NOMO-1 treated with DMSO at 0.1 percent for 48 hours (cell line): Measurements from ENCODE around the gene TMPRSS2.
A peak's percentile ranks its signal among the peaks of the same experiment; 100 is the strongest.
"Not testable (repeated sequence)": the region's sequence is repeated elsewhere in the genome, so short reads cannot be mapped to it uniquely, and the experiment has no call there.

ENCODE experiments used
- DNase-seq: peaks from one replicate; lab custom pipeline; 2025; ENCODE audit not compliant: unreplicated experiment; lab: John Stamatoyannopoulos, UW

The TMPRSS2 gene

DNA sequence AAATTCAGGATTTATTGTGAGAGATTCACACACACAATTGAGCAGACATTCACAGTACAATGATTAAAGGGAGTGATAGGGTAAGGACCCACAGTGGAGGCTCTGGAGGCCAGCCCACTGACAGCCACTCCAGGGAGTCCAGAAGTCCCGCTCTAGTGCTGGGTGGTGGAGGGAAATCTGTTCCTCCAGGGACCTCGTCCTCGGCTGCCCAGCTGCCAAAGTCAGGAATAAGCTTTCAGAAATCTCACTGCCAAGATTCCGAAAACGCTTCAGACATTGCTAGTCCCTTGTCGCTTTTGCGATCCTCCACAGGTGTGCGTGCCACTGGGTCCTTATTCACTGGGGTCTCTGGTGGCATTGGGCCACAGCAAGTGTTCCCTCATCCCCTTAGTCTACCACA is 79.6 kb downstream of the TMPRSS2 start:
- DNase-seq, result no peak

DNA sequence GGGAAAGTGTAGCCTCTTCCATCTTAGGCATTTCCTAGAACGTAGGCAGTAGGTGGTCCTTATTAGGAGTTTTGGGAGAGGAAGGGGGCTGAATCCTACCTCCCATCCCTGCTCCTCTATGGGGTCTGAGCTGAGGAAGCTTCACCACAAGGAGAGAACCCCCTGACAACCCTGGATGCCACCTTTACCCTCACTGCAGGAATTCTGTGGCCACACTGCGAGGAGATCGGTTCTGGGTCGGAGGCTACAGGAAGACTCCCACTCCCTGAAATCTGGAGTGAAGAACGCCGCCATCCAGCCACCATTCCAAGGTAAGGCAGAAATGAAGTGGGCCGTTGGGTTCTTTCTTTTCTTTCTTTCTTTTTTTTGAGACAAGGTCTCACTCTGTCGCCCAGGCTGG is 80.4 kb downstream of the TMPRSS2 start:
- DNase-seq, result no peak

DNA sequence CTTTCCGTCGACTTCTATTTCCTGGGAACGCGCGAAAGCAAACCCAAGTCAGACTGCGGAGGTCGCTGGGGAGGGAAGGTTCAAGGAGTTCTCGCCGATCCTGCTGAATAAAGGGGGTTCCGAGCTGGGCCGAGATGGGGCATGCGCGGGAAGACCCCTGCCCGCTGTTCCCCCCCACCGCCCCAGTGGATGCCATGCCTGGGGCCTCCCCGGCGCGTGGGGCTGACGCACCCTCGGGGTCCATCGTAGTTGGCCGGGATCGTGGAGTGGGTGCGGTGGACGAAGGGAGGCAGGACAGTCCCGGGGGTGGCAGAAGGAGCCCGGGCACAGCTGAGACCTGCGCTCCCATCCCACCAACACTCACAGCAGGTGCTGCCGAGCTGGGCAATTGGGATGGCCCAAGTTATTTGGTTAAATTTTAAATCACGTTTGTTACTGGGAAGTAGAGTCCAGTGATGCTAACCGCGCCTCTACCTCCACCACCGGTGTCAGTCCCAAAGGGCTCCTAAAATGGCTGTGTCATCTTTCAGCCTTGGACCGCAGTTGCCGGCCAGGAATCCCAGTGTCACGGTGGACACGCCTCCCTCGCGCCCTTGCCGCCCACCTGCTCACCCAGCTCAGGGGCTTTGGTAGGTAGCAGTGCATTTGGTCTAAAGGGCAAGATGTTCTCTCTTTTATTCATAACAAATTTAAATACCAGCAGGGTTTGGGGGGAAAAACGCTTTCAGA is 81.1 kb downstream of the TMPRSS2 start:
- DNase-seq, result no peak

DNA sequence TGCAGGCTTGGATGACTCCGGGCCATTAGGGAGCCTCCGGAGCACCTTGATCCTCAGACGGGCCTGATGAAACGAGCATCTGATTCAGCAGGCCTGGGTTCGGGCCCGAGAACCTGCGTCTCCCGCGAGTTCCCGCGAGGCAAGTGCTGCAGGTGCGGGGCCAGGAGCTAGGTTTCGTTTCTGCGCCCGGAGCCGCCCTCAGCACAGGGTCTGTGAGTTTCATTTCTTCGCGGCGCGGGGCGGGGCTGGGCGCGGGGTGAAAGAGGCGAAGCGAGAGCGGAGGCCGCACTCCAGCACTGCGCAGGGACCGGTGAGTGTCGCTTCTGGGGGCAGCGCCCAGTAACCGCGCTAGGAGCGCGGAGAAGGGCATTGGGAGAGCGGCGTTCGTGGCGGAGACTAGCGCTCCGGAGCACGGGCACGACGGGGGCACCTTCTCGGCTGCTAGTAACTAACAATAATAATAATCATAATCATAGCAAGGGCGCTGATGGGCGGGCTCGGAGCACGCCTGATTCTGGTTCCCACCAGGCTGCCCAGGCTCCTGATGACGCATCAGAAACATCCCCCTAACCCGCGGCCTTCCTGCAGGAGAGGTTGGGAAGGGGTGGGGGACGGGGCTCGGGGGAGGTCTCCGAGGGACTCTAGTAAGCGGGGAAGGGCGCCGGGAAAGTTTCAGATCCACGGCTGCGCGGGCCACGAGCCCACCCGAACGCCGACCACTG is 81.8 kb downstream of the TMPRSS2 start, which contains the start of gene MX1:
Gene MX1, plus strand, starts transcription at position 286 of the 722 bp plus-strand sequence. CDS start 5,832 bp downstream, outside the sequence.
- peak; percentile 24 for DNase-seq

DNA sequence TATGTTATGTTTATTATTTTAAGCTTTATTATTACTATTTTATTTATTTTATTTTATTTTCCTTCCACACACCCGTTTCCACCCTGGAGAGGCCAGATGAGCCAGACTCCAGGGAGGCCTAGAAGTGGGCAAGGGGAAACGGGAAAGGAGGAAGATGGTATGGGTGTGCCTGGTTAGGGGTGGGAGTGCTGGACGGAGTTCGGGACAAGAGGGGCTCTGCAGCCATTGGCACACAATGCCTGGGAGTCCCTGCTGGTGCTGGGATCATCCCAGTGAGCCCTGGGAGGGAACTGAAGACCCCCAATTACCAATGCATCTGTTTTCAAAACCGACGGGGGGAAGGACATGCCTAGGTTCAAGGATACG is 82.4 kb downstream of the TMPRSS2 start:
- DNase-seq, result no peak

DNA sequence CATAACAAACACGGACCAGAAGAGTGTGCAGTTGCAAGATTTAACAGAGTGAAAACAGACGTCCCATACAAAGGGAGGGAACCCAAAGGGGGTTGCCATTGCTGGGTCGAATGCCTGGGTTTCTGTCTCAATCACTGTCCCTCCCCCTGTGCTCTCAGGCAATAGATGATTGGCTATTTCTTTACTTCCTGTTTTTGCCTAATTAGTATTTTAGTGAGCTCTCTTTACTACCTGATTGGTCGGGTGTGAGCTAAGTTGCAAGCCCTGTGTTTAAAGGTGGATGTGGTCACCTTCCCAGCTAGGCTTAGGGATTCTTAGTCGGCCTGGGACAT is 84.7 kb downstream of the TMPRSS2 start:
- not testable (repeated sequence) for DNase-seq

DNA sequence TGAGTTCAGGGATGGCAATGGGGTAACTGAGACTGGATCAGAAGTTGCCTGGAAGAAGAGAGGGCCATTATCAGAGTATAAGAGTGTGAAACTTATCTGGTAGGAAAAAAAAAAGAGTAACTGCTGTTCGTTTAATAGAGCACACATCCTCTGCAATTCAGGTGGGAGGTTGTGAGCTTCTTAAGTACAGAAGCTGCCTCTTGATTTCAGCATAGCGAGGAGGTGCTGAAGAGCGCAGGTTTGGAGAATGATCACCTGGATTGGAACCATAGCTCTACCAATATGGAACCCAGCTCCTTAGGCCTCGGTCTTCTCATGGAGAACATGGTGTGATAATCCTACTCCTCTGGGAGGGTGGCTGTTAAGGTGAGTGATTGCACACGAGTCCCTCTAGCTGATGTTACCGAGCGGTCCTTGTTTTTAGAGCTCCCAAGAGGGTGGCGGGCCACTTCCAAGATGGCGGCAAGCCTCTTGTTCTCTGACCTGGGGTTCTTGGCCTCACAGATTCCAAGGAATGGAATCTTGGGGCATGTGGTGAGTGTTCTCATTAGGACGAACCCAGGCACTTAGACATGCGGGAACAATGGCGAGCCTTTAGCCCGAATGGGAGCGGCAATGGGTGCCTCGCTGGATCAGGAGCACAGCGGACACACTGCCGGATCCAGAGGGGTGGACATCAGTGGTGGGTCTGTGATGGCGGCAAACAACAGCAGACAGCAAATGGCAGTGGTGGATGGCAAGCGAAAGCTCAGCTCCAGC is 85.2 kb downstream of the TMPRSS2 start:
- DNase-seq, result no peak

DNA sequence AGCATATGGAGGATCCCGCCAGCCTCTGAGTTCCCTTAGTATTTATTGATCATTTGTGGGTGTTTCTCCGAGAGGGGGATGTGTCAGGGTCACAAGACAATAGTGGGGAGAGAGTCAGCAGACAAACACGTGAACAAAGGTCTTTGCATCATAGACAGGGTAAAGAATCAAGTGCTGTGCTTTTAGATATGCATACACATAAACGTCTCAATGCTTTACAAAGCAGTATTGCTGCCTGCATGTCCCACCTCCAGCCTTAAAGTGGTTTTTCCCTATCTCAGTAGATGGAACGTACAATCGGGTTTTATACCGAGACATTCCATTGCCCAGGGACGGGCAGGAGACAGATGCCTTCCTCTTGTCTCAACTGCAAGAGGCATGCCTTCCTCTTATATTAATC is 87.0 kb downstream of the TMPRSS2 start:
- DNase-seq, result not testable (repeated sequence)

DNA sequence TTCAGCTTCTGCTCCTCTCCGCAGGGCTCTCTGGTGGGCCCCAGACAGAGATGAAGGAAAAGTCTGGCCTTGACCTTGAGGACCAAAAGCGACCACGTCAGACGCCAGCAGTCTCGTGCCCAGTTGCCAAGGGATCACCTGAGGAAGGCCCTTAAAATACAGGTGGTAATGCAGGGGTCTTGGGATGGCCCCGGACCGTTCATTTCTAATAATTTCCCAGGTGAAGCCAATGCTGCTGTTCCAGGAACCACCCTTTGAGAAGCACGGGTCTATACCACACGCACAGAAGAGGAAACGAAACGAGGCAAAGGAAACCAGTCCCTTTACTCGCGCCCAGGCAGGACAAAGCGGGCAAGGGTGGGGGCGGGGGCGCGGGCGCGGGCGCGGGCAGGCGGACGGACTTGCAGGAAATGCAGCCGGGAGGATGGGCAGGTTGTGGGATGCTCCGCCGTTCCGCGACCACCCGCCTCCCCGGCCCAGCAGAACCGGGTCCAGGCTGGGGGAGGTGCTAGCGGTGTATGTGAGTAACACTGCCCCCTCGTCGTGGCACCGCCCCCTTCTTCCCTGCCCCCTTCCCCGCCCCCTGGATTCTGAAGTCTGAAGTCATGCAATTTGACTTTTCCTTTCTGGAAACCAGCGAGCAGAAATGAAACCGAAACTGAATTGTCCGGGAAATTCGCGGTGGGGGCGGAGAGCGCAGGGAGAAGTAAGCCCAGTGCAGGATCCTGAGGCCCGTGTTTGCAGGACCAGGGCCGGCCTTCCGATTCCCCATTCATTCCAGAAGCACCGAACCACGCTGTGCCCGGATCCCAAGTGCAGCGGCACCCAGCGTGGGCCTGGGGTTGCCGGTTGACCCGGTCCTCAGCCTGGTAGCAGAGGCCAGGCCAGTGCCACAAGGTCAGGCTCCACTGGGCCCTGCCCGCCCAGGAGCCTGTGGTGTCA is 87.8 kb downstream of the TMPRSS2 start:
- peak; percentile 84 for DNase-seq

DNA sequence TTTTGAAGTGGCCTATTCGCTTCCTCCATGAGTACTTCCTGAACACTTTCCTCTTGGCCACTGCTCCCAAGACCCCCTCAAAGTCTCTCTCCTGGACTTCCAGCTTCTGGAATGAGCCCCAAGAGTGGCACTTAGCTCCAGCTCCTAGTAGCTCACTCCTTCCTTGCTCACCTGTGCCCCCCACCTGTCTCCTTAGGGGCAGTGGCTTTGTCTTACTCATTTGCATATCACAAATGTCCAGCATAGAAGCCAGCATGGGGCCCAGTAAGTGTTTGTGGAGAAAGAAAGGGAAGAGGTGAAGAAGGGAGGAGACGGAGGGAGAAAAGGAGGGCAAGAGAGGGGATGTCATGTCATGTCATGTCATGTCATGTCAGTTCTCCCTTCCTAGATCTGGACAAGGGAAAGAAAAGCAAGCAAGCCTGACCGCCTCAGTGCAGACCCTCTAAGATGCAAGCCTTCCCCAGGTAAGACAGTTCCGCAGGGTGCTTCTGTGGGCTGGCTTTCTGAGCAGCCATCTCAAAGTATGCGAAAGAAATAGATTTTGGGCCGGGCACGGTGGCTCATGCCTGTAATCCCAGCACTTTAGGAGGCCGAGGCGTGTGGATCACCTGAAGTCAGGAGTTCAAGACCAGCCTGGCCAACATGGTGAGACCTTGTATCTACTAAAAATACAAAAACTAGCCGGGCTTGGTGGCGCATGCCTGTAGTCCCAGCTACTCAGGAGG is 88.8 kb downstream of the TMPRSS2 start:
- DNase-seq, result no peak

DNA sequence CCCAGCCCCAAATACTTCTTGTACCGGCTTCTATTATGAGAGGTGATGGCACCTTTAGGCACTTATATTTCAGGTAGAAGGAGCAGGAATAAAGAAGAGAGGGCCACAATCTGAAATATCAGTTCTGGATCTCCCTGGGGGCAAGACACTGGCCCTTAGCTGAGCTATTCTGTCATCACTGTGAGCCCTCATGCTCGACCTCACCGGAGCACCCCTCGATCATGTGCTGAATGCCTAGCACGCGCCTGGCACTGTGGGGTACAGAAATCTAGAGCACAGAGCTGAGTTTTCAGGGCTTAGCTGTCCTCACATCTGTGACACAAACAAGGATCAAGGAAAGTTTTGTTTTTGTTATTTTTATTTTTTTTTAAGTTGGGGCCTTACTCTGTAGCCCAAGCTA is 89.6 kb downstream of the TMPRSS2 start:
- DNase-seq, result no peak

DNA sequence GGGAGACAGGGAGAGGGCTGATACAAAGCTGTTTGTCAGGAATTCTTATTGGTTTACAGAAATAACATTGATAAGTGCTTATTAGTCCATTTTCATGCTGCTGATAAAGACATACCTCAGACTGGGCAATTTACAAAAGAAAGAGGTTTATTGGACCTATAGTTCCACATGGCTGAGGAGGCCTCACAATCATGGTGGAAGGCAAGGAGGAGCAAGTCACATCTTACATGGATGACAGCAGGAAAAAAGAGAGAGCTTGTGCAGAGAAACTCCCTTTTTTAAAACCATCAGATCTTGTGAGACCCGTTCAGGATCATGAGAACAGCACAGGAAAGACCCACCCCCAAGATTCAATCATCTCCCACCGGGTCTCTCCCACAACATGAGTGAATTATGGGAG is 90.5 kb downstream of the TMPRSS2 start:
- DNase-seq, result not testable (repeated sequence)
